Measurements from ENCODE around the gene MCM7.

Gene MCM7

DNA sequence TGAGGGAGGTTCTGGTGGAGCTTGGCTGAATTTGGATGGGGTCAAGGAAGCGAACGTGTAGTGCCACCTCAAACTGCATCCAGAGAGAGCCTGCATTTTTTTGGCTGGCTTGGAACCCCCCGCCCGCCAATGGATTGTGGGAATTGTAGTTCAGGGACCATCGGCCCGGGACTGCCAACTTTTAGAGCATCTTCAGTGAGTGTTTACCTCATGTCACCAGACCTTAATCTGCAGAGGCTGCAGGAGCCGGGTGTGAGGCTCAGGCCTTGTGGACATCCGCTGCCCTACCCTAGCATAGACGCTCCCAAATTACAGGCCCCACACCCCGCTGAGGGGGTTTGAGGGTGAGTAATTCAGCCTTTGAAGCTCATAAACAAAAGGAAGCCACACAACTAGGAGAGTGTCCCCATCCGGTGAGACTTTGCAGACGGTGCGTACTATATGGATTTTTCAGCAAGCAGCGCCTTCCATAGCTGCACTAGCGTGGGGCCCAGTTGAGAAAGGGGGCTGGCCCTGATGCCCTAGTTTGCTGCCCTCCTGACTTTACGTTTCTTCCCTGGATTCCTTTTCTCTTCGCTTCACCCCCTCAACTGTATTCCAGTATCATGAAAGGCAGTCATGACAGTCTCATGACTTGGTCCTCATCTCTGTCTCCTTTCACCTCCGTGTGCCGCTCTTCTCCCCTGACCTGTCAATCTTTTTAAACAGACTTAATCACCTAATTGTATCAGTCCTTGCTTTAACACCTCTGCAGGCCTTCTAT is 19.0 kb upstream of the MCM7 start:
- H3K4me3 ChIP-seq (ENCODE audit: low read depth, low read length), result peak overlapping the region; percentile 71
- no peak for DNase-seq (ENCODE audit: low read depth)
- TF ChIP-seq, protein P1, sequence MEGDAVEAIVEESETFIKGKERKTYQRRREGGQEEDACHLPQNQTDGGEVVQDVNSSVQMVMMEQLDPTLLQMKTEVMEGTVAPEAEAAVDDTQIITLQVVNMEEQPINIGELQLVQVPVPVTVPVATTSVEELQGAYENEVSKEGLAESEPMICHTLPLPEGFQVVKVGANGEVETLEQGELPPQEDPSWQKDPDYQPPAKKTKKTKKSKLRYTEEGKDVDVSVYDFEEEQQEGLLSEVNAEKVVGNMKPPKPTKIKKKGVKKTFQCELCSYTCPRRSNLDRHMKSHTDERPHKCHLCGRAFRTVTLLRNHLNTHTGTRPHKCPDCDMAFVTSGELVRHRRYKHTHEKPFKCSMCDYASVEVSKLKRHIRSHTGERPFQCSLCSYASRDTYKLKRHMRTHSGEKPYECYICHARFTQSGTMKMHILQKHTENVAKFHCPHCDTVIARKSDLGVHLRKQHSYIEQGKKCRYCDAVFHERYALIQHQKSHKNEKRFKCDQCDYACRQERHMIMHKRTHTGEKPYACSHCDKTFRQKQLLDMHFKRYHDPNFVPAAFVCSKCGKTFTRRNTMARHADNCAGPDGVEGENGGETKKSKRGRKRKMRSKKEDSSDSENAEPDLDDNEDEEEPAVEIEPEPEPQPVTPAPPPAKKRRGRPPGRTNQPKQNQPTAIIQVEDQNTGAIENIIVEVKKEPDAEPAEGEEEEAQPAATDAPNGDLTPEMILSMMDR (IDR thresholded peaks at IDR 0.05; ENCODE audit: low read depth, low read length, missing control alignments), result no peak

DNA sequence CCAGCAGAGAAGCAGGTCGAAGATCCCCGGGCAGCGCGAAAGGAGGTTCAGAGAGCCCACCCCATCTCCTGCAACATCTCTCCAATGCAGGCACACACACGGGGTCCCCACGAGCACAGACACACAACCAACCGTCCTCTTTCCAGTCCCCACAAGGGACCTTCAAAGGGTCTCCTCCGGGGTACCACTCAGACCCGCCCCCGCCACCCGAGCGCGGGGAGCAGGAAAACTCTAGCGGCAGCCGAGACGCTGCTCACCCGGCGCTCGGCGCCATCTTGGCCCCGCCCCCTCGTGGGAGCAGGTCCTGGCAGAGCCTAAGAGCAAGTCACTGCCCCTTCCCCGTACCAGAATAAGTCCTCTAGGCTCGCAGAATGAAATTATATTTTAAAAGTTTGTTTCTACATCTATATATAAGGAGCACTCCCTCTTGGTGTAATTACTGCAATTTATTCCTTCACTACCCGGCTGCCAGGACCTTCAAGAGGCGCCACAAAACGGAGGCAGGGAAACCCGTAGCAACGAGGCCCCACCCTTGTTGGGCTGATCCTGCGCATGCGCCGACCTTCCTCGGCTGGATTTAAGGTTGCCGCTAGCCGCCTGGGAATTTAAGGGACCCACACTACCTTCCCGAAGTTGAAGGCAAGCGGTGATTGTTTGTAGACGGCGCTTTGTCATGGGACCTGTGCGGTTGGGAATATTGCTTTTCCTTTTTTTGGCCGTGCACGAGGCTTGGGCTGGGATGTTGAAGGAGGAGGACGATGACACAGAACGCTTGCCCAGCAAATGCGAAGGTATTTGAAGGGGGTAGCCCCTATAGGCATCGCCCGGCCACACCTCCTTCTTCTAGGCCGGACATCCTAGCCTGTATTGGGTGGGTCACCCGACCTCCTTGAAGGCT is 18.1 kb upstream of the MCM7 start, which contains the start of the genes CNPY4 and TAF6:
TSS of gene CNPY4 (plus strand) at position 563 of the 898 bp plus-strand sequence. CDS start at position 674, 111 bp downstream.
TSS of gene TAF6 (minus strand) at position 287 of the 898 bp plus-strand sequence. CDS start 5,149 bp downstream, outside the sequence.
- peak within 1 kb of the TSS; percentile 71 for H3K4me3 ChIP-seq (ENCODE audit: low read depth, low read length)
- peak; percentile 87 for DNase-seq (ENCODE audit: low read depth)
- TF ChIP-seq, protein P1 (IDR thresholded peaks at IDR 0.05; ENCODE audit: low read depth, low read length, missing control alignments), result no peak

DNA sequence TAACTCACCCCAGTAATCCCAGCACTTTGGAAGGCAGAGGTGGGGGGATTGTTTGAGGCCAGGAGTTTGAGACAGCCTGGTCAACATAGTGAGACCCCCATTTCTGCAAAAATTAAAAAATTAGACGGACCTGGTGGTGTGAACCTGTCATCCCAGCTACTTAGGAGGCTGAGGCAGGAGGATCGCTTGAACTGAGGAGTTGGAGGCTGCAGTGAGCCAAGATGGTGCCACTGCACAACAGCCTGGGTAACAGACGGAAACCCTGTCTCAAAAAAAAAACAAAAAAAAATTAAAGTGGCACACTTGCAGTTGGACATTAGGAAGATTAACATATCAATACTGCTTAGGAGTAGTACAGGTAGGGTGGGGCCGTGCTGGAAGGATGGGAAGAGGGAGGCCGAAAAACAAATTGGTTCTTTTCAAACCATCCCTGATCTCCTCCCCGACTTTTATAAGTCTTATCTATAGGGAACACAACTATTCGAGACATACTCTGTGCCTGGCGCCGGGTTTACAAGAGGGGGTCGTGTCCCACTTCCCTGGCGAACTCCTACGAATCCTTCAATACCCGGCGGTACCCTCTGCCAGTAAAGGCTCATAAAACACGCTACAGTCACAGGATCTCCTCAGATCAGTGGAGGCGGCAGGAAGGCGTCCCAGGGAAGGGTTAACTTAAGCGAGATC is 17.3 kb upstream of the MCM7 start:
- peak overlapping the region; percentile 71 for H3K4me3 ChIP-seq (ENCODE audit: low read depth, low read length)
- DNase-seq (ENCODE audit: low read depth), result no peak
- TF ChIP-seq, protein P1 (IDR thresholded peaks at IDR 0.05; ENCODE audit: low read depth, low read length, missing control alignments), result no peak

DNA sequence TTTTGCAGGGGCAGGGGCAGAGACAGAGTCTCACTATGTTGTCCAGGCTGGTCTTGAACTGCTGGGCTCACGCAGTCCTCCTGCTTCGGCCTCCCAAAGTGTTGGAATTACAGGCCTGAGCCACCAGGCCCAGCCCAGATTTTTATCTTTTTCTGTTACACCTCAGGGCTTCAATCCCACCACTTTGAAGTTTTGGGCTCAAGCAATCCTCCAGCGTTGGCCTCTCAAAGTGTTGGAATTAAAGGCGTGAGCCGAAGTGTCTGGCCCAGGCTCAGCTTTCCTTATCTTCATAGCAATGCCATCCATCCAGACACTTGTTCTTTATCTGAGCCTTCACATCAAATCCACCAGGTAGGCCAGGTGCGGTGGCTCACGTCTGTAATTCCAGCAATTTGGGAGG is 13.8 kb upstream of the MCM7 start:
- H3K4me3 ChIP-seq (ENCODE audit: low read depth, low read length), result no peak overlapping the region
- no peak for DNase-seq (ENCODE audit: low read depth)
- TF ChIP-seq, protein P1 (IDR thresholded peaks at IDR 0.05; ENCODE audit: low read depth, low read length, missing control alignments), result no peak

DNA sequence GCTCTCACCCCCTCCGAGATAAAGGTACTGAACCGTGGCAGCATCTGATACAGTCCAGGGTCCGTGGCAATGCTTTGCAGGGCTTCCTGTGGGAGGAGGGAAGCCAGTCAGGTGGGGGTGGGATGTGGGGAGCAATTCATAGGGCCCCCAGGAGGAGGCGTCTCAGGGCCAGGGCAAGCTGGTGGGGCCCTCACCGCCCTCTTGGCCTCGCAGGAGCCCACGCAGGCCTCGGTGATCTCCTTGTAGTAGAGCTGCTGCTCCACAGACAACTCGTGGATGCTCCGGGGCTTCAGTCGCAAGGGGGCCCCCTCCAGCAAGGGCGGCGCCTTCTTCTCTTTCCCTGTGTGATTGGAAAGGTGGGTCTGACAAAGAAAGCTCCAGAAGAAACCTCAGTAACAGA is 10.7 kb upstream of the MCM7 start:
- no peak overlapping the region for H3K4me3 ChIP-seq (ENCODE audit: low read depth, low read length)
- DNase-seq (ENCODE audit: low read depth), result no peak
- TF ChIP-seq, protein P1 (IDR thresholded peaks at IDR 0.05; ENCODE audit: low read depth, low read length, missing control alignments), result peak; percentile 5

DNA sequence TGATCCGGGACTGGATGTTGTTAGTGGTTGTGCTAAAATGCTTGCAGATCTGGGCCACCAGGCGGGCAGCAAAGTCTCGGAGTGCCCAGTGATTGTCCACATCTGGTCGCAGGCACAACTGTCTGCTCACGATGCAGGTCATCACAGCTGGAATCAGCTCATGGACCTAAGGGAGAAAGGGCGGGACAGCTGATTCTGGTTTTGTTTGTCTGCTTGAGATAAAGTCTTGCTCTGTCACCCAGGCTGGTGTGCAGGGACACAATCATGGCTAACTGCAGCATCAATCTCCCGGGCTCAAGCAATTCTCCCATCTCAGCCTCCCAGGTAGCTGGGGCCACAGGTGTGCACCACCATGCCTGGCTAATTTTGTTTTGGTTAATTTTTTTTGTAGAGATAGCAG is 10.0 kb upstream of the MCM7 start:
- TF ChIP-seq, protein P1 (IDR thresholded peaks at IDR 0.05; ENCODE audit: low read depth, low read length, missing control alignments), result no peak
- no peak for DNase-seq (ENCODE audit: low read depth)
- H3K4me3 ChIP-seq (ENCODE audit: low read depth, low read length), result no peak overlapping the region

Data from GM12864 (cell line).